ENCODE measurements around the gene ZKSCAN8. TPM values are rescaled to one million over a fixed set of nuclear protein-coding genes. Genes with fewer than 3 reads are reported as not detected.
A peak's percentile ranks its signal among the peaks of the same experiment; 100 is the strongest.

Gene ZKSCAN8
- polyA plus RNA-seq, 1 donor (not counting 4 experiments of a cell fraction or from before 2014, with no cell fraction given): 6.4 TPM

- Histone ChIP-seq H3K4me1 (ENCODE audit: control insufficient read depth, extremely low read depth, insufficient read depth, low read length) (peaks cover 5% of the 10 kb centered on the region), H3K4me3 (ENCODE audit: control insufficient read depth in 2 of 3, extremely low read depth in 1 of 3, insufficient read depth in 2 of 3, low read depth in 1 of 3, low read length in 3 of 3) (no peak overlapping the region), H3K36me3 (ENCODE audit: control insufficient read depth in 2 of 2, extremely low read depth in 1 of 2, insufficient read depth in 2 of 2, low read length in 2 of 2) (peaks cover 0 to 1% of the 10 kb centered on the region in 2 experiments), H4K20me1 (ENCODE audit: control insufficient read depth, extremely low read depth, insufficient read depth, low read length) (no peaks in the 10 kb centered on the region), H3K4me2 (ENCODE audit: control insufficient read depth, extremely low read depth, insufficient read depth, low read depth, low read length) (no peak overlapping the region), H2AFZ (ENCODE audit: control insufficient read depth, low read length) (no peak overlapping the region), H3K27ac (ENCODE audit: control insufficient read depth, insufficient read depth, low read length) (no peak overlapping the region), H3K9me1 (ENCODE audit: control insufficient read depth, extremely low read depth, insufficient read depth, low read length) (no peaks in the 10 kb centered on the region), H3K9me3 (ENCODE audit: control insufficient read depth, low read depth, low read length) (no peaks in the 10 kb centered on the region), H3K79me2 (ENCODE audit: control insufficient read depth, insufficient read depth, low read length) (no peaks in the 10 kb centered on the region), H3K9ac (ENCODE audit: control insufficient read depth, extremely low read depth, insufficient read depth, low read length) (no peak overlapping the region), H3K27me3 (ENCODE audit: control insufficient read depth, extremely low read depth, insufficient read depth, low read length) (no peaks in the 10 kb centered on the region)
- dilution Hi-C loops (cut with MboI; ENCODE audit: extremely low pct_ligation_motif_present, low sequenced_read_pairs): no loop called here
- FAIRE-seq: peak; percentile 60
- DNase-seq (ENCODE audit: low read depth, low spot score): peak; percentile 17
- TF ChIP-seq EZH2 (IDR thresholded peaks at IDR 0.05; ENCODE audit: low read length) (no peak), CTCF (optimal IDR thresholded peaks at IDR 0.05 in 1 of 3, IDR thresholded peaks at IDR 0.05 in 1 of 3, conservative IDR thresholded peaks at IDR 0.05 in 1 of 3; ENCODE audit: extremely low read depth in 1 of 3, insufficient read depth in 2 of 3, low read length in 3 of 3) (no peak)
Measured at GRCh38 chr6:28167068-28167467, 25.4 kb downstream of the ZKSCAN8 start.

GRCh38 chr6:28167926-28168325 is 26.2 kb downstream of the ZKSCAN8 start:
- DNase-seq (ENCODE audit: low read depth, low spot score) (no peak), FAIRE-seq (no peak)
- Histone ChIP-seq H3K9me3 (ENCODE audit: control insufficient read depth, low read depth, low read length) (no peaks in the 10 kb centered on the region), H3K4me1 (ENCODE audit: control insufficient read depth, extremely low read depth, insufficient read depth, low read length) (peaks cover 5% of the 10 kb centered on the region), H4K20me1 (ENCODE audit: control insufficient read depth, extremely low read depth, insufficient read depth, low read length) (no peaks in the 10 kb centered on the region), H3K27me3 (ENCODE audit: control insufficient read depth, extremely low read depth, insufficient read depth, low read length) (no peaks in the 10 kb centered on the region), H3K79me2 (ENCODE audit: control insufficient read depth, insufficient read depth, low read length) (no peaks in the 10 kb centered on the region), H3K4me3 (ENCODE audit: control insufficient read depth in 2 of 3, extremely low read depth in 1 of 3, insufficient read depth in 2 of 3, low read depth in 1 of 3, low read length in 3 of 3) (no peak overlapping the region), H3K36me3 (ENCODE audit: control insufficient read depth in 2 of 2, extremely low read depth in 1 of 2, insufficient read depth in 2 of 2, low read length in 2 of 2) (peaks cover 0 to 1% of the 10 kb centered on the region in 2 experiments), H3K4me2 (ENCODE audit: control insufficient read depth, extremely low read depth, insufficient read depth, low read depth, low read length) (no peak overlapping the region), H2AFZ (ENCODE audit: control insufficient read depth, low read length) (no peak overlapping the region), H3K9me1 (ENCODE audit: control insufficient read depth, extremely low read depth, insufficient read depth, low read length) (no peaks in the 10 kb centered on the region), H3K27ac (ENCODE audit: control insufficient read depth, insufficient read depth, low read length) (no peak overlapping the region), H3K9ac (ENCODE audit: control insufficient read depth, extremely low read depth, insufficient read depth, low read length) (no peak overlapping the region)
- TF ChIP-seq CTCF (optimal IDR thresholded peaks at IDR 0.05 in 1 of 3, IDR thresholded peaks at IDR 0.05 in 1 of 3, conservative IDR thresholded peaks at IDR 0.05 in 1 of 3; ENCODE audit: extremely low read depth in 1 of 3, insufficient read depth in 2 of 3, low read length in 3 of 3) (no peak), EZH2 (IDR thresholded peaks at IDR 0.05; ENCODE audit: low read length) (no peak)
- dilution Hi-C loops (cut with MboI; ENCODE audit: extremely low pct_ligation_motif_present, low sequenced_read_pairs): no loop called here
